ENCODE results near the gene ZNF672.

ZNF672 gene

GRCh38 chr1:248840946-248841345 is 2.9 kb downstream of the ZNF672 start:
- Histone ChIP-seq H3K27me3 (replicated peaks; ENCODE audit: control insufficient read depth, insufficient read depth, low read length) (no peaks in the 10 kb centered on the region), H3K36me3 (ENCODE audit: control insufficient read depth, insufficient read depth, low read length) (peaks cover 8% of the 10 kb centered on the region), H3K4me3 (replicated peaks; ENCODE audit: low read depth, low read length) (no peak overlapping the region)
- TF ChIP-seq, protein P1, sequence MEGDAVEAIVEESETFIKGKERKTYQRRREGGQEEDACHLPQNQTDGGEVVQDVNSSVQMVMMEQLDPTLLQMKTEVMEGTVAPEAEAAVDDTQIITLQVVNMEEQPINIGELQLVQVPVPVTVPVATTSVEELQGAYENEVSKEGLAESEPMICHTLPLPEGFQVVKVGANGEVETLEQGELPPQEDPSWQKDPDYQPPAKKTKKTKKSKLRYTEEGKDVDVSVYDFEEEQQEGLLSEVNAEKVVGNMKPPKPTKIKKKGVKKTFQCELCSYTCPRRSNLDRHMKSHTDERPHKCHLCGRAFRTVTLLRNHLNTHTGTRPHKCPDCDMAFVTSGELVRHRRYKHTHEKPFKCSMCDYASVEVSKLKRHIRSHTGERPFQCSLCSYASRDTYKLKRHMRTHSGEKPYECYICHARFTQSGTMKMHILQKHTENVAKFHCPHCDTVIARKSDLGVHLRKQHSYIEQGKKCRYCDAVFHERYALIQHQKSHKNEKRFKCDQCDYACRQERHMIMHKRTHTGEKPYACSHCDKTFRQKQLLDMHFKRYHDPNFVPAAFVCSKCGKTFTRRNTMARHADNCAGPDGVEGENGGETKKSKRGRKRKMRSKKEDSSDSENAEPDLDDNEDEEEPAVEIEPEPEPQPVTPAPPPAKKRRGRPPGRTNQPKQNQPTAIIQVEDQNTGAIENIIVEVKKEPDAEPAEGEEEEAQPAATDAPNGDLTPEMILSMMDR (IDR thresholded peaks at IDR 0.05; ENCODE audit: insufficient read depth, low read length, poor library complexity, severe bottlenecking) = no peak
- no peak for DNase-seq (ENCODE audit: extremely low read depth, insufficient read length)

GRCh38 chr1:248841702-248842395 is 3.8 kb downstream of the ZNF672 start:
- TF ChIP-seq, protein P1 (IDR thresholded peaks at IDR 0.05; ENCODE audit: insufficient read depth, low read length, poor library complexity, severe bottlenecking) = peak; percentile 57
- Histone ChIP-seq H3K27me3 (replicated peaks; ENCODE audit: control insufficient read depth, insufficient read depth, low read length) (no peaks in the 10 kb centered on the region), H3K4me3 (replicated peaks; ENCODE audit: low read depth, low read length) (no peak overlapping the region), H3K36me3 (ENCODE audit: control insufficient read depth, insufficient read depth, low read length) (peaks cover 11% of the 10 kb centered on the region)
- no peak for DNase-seq (ENCODE audit: extremely low read depth, insufficient read length)

GRCh38 chr1:248842781-248843331 is 4.8 kb downstream of the ZNF672 start:
- TF ChIP-seq, protein P1 (IDR thresholded peaks at IDR 0.05; ENCODE audit: insufficient read depth, low read length, poor library complexity, severe bottlenecking) = no peak

DNA sequence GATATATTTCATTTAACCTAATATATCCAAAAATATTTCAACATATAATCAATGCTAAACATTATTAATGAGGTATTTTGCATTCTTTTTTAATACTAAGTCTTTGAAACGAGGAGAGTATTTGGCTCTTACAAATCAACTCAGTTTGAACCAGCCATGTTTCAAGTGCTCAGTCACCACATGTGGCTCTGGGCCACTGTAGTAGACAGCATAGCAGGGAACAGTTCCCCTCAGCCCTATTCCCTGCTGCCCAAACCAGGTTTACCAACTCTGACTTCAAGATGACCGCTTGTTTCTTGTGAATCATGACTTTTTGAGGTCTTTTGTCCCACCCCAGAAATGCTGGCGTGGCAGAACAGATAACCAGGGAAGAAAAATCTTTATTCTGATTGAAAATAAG is 5.7 kb downstream of the ZNF672 start:
- peaks cover 26% of the 10 kb centered on the region for H3K36me3 ChIP-seq (ENCODE audit: control insufficient read depth, insufficient read depth, low read length)
- no peak overlapping the region for H3K4me3 ChIP-seq (replicated peaks; ENCODE audit: low read depth, low read length)
- H3K27me3 ChIP-seq (replicated peaks; ENCODE audit: control insufficient read depth, insufficient read depth, low read length) = no peaks in the 10 kb centered on the region
- TF ChIP-seq, protein P1 (IDR thresholded peaks at IDR 0.05; ENCODE audit: insufficient read depth, low read length, poor library complexity, severe bottlenecking) = no peak
- DNase-seq (ENCODE audit: extremely low read depth, insufficient read length) = no peak

More at GRCh38 chr1:248842781-248843331, 4.8 kb downstream of the ZNF672 start:
- peaks cover 18% of the 10 kb centered on the region for H3K36me3 ChIP-seq (ENCODE audit: control insufficient read depth, insufficient read depth, low read length)
- H3K27me3 ChIP-seq (replicated peaks; ENCODE audit: control insufficient read depth, insufficient read depth, low read length) = no peaks in the 10 kb centered on the region
- H3K4me3 ChIP-seq (replicated peaks; ENCODE audit: low read depth, low read length) = no peak overlapping the region
- no peak for DNase-seq (ENCODE audit: extremely low read depth, insufficient read length)

- no peaks in the 10 kb centered on the region for H3K27me3 ChIP-seq (replicated peaks; ENCODE audit: control insufficient read depth, insufficient read depth, low read length)
- peaks cover 29% of the 10 kb centered on the region for H3K36me3 ChIP-seq (ENCODE audit: control insufficient read depth, insufficient read depth, low read length)
- no peak for DNase-seq (ENCODE audit: extremely low read depth, insufficient read length)
- no peak overlapping the region for H3K4me3 ChIP-seq (replicated peaks; ENCODE audit: low read depth, low read length)
- TF ChIP-seq, protein P1 (IDR thresholded peaks at IDR 0.05; ENCODE audit: insufficient read depth, low read length, poor library complexity, severe bottlenecking) = no peak
These were observed 6.5 kb downstream of the ZNF672 start for GRCh38 chr1:248844526-248844925.
